Skeletal muscle satellite cell (primary cell): Measurements from ENCODE around the gene ABCG4.

Experiments
- H3K27me3 ChIP-seq: 2 replicates; pipeline ENCODE4 v1.7.0; 2013; ENCODE audit warnings: low read length; ENCODE audit not compliant: control insufficient read depth, insufficient read depth
- H3K36me3 ChIP-seq: 2 replicates; pipeline ENCODE4 v1.7.0; 2013; ENCODE audit warnings: mild to moderate bottlenecking, control low read depth, low read length; ENCODE audit not compliant: insufficient read depth
- H3K4me1 ChIP-seq: 2 replicates; pipeline ENCODE4 v1.7.0; 2013; ENCODE audit warnings: low read length; ENCODE audit not compliant: control insufficient read depth, insufficient read depth
- H3K4me2 ChIP-seq: 2 replicates; pipeline ENCODE4 v1.7.0; 2013; ENCODE audit warnings: mild to moderate bottlenecking, low read length
- H3K4me3 ChIP-seq: 2 replicates; pipeline ENCODE4 v1.7.0; 2013; ENCODE audit warnings: low read length
- H3K9ac ChIP-seq: 2 replicates; pipeline ENCODE4 v1.7.0; 2013; ENCODE audit warnings: mild to moderate bottlenecking, low read depth, low read length, moderate library complexity
- H3K9me3 ChIP-seq: replicated peaks from 2 replicates; pipeline ENCODE4 v1.7.0; 2013; ENCODE audit warnings: mild to moderate bottlenecking, control low read depth, low read length

The ABCG4 gene

GRCh38 chr11:119144825-119145486 lies 3.9 kb upstream of the ABCG4 start:
- peaks cover 10% of the 10 kb centered on the region for H3K4me1 ChIP-seq
- peak overlapping the region; percentile 52 for H3K4me2 ChIP-seq
- H3K9me3 ChIP-seq = no peaks in the 10 kb centered on the region
- no peak overlapping the region for H3K9ac ChIP-seq
- no peaks in the 10 kb centered on the region for H3K36me3 ChIP-seq
- no peak overlapping the region for H3K4me3 ChIP-seq
- peaks cover 15% of the 10 kb centered on the region for H3K27me3 ChIP-seq

- Histone ChIP-seq H3K4me1 (peaks cover 10% of the 10 kb centered on the region), H3K4me2 (no peak overlapping the region), H3K27me3 (peaks cover 20% of the 10 kb centered on the region), H3K4me3 (no peak overlapping the region), H3K9me3 (no peaks in the 10 kb centered on the region), H3K36me3 (no peaks in the 10 kb centered on the region), H3K9ac (no peak overlapping the region)
Measured at GRCh38 chr11:119145551-119145950, 3.3 kb upstream of the ABCG4 start.

GRCh38 chr11:119147604-119148333 lies 1.1 kb upstream of the ABCG4 start:
- Histone ChIP-seq H3K9me3 (no peaks in the 10 kb centered on the region), H3K36me3 (no peaks in the 10 kb centered on the region), H3K4me2 (no peak overlapping the region), H3K4me1 (peaks cover 10% of the 10 kb centered on the region), H3K4me3 (no peak overlapping the region), H3K27me3 (peaks cover 37% of the 10 kb centered on the region), H3K9ac (no peak overlapping the region)

- peaks cover 46% of the 10 kb centered on the region for H3K27me3 ChIP-seq
- peaks cover 10% of the 10 kb centered on the region for H3K4me1 ChIP-seq
- H3K36me3 ChIP-seq = no peaks in the 10 kb centered on the region
- H3K9me3 ChIP-seq = no peaks in the 10 kb centered on the region
- peak overlapping the region; percentile 96 for H3K4me2 ChIP-seq
- H3K9ac ChIP-seq = peak overlapping the region; percentile 49
- peak overlapping the region; percentile 76 for H3K4me3 ChIP-seq
Measured at GRCh38 chr11:119148720-119149017, 183 bp upstream of the ABCG4 start.

- Histone ChIP-seq H3K36me3 (no peaks in the 10 kb centered on the region), H3K9ac (no peak overlapping the region), H3K4me1 (peaks cover 8% of the 10 kb centered on the region), H3K4me3 (no peak overlapping the region), H3K4me2 (peak overlapping the region; percentile 96), H3K9me3 (no peaks in the 10 kb centered on the region), H3K27me3 (peaks cover 57% of the 10 kb centered on the region)
Measured at GRCh38 chr11:119149786-119150275, 979 bp downstream of the ABCG4 start.

GRCh38 chr11:119152043-119152442 lies 3.2 kb downstream of the ABCG4 start:
- H3K27me3 ChIP-seq = peaks cover 62% of the 10 kb centered on the region
- no peaks in the 10 kb centered on the region for H3K36me3 ChIP-seq
- H3K4me3 ChIP-seq = no peak overlapping the region
- H3K9ac ChIP-seq = no peak overlapping the region
- H3K9me3 ChIP-seq = no peaks in the 10 kb centered on the region
- H3K4me2 ChIP-seq = no peak overlapping the region
- peaks cover 8% of the 10 kb centered on the region for H3K4me1 ChIP-seq

GRCh38 chr11:119152604-119153003 lies 3.8 kb downstream of the ABCG4 start:
- H3K9ac ChIP-seq = no peak overlapping the region
- H3K4me3 ChIP-seq = no peak overlapping the region
- H3K36me3 ChIP-seq = no peaks in the 10 kb centered on the region
- H3K4me2 ChIP-seq = no peak overlapping the region
- H3K4me1 ChIP-seq = peaks cover 8% of the 10 kb centered on the region
- H3K9me3 ChIP-seq = no peaks in the 10 kb centered on the region
- peaks cover 62% of the 10 kb centered on the region for H3K27me3 ChIP-seq

GRCh38 chr11:119153049-119153818 lies 4.4 kb downstream of the ABCG4 start:
- peaks cover 8% of the 10 kb centered on the region for H3K4me1 ChIP-seq
- H3K4me2 ChIP-seq = no peak overlapping the region
- no peaks in the 10 kb centered on the region for H3K9me3 ChIP-seq
- no peaks in the 10 kb centered on the region for H3K36me3 ChIP-seq
- H3K9ac ChIP-seq = no peak overlapping the region
- H3K4me3 ChIP-seq = no peak overlapping the region
- H3K27me3 ChIP-seq = peaks cover 55% of the 10 kb centered on the region

- peaks cover 50% of the 10 kb centered on the region for H3K27me3 ChIP-seq
- H3K9ac ChIP-seq = no peak overlapping the region
- peaks cover 4% of the 10 kb centered on the region for H3K4me1 ChIP-seq
- H3K4me3 ChIP-seq = no peak overlapping the region
- H3K36me3 ChIP-seq = no peaks in the 10 kb centered on the region
- no peaks in the 10 kb centered on the region for H3K9me3 ChIP-seq
- no peak overlapping the region for H3K4me2 ChIP-seq
Measured at GRCh38 chr11:119154178-119154577, 5.3 kb downstream of the ABCG4 start.

- Histone ChIP-seq H3K4me1 (no peaks in the 10 kb centered on the region), H3K36me3 (no peaks in the 10 kb centered on the region), H3K4me2 (no peak overlapping the region), H3K9me3 (no peaks in the 10 kb centered on the region), H3K4me3 (no peak overlapping the region), H3K27me3 (peaks cover 46% of the 10 kb centered on the region), H3K9ac (no peak overlapping the region)
Measured at GRCh38 chr11:119155733-119156492, 7.1 kb downstream of the ABCG4 start.

GRCh38 chr11:119156496-119156895 lies 7.6 kb downstream of the ABCG4 start:
- Histone ChIP-seq H3K9ac (no peak overlapping the region), H3K4me2 (no peak overlapping the region), H3K4me1 (no peaks in the 10 kb centered on the region), H3K4me3 (no peak overlapping the region), H3K9me3 (no peaks in the 10 kb centered on the region), H3K27me3 (peaks cover 45% of the 10 kb centered on the region), H3K36me3 (no peaks in the 10 kb centered on the region)
